OCI-LY7 (cell line): ENCODE data around the gene ACYP2. TPM values are rescaled to one million over a fixed set of nuclear protein-coding genes. Genes with fewer than 3 reads are reported as not detected.

ENCODE experiments used
- BruUV-seq: library from RNA; stranded (reverse); fragments of 400-500 nt; replicated peaks from 2 replicates; lab custom pipeline; 2021; lab: Mats Ljungman, UMichigan
- CTCF ChIA-PET: fragments of 300-600 bp; sonication (Branson Sonifier 250); formaldehyde crosslinking; loops from one replicate; lab custom pipeline; 2022; ENCODE audit warnings: antibody characterized with exemption; ENCODE audit not compliant: unreplicated experiment; lab: Charles Lee
- POLR2A ChIA-PET: fragments of 300-600 bp; sonication (Branson Sonifier 250); formaldehyde crosslinking; loops from one replicate; lab custom pipeline; 2022; ENCODE audit warnings: antibody characterized with exemption; lab: Charles Lee
- DNase-seq: peaks from one replicate; pipeline ENCODE4 v3.0.0-alpha.2; 2015; ENCODE audit warnings: low spot score
- H2AFZ ChIP-seq: fragments of 200-600 bp; sonication (generic), shearing (Covaris generic); 2 replicates; pipeline ENCODE4 v1.6.1; 2014; ENCODE audit warnings: mild to moderate bottlenecking, antibody characterized with exemption, low read length, moderate library complexity
- H3K27ac ChIP-seq: fragments of 200-600 bp; sonication (generic); 2 replicates; pipeline ENCODE4 v1.5.1; 2014; ENCODE audit warnings: mixed run types, low read depth, mild to moderate bottlenecking, moderate library complexity, low read length, inconsistent platforms; ENCODE audit not compliant: poor library complexity, severe bottlenecking
- H3K36me3 ChIP-seq: fragments of 200-600 bp; sonication (generic); 2 replicates; pipeline ENCODE4 v1.6.1; 2014; ENCODE audit warnings: mild to moderate bottlenecking, antibody characterized with exemption, low read length, moderate library complexity, mixed read lengths; ENCODE audit not compliant: insufficient read depth
- H3K4me1 ChIP-seq: fragments of 200-600 bp; sonication (generic); 2 replicates; pipeline ENCODE4 v1.5.1; 2014; ENCODE audit warnings: mild to moderate bottlenecking, low read length; ENCODE audit not compliant: insufficient read depth, poor library complexity, severe bottlenecking
- H3K4me2 ChIP-seq: fragments of 200-600 bp; sonication (generic); 2 replicates; pipeline ENCODE4 v1.6.1; 2014; ENCODE audit warnings: mild to moderate bottlenecking, low read length
- H3K4me3 ChIP-seq: fragments of 200-600 bp; sonication (generic); 2 replicates; pipeline ENCODE4 v1.5.1; 2014; ENCODE audit warnings: mild to moderate bottlenecking, low read depth, low read length; ENCODE audit not compliant: poor library complexity, severe bottlenecking
- H3K79me2 ChIP-seq: fragments of 200-600 bp; sonication (generic); 2 replicates; pipeline ENCODE4 v1.6.1; 2016; ENCODE audit warnings: low read depth, mild to moderate bottlenecking, low read length, moderate library complexity, mixed read lengths; ENCODE audit not compliant: insufficient read depth
- H3K9me2 ChIP-seq: fragments of 200-600 bp; sonication (generic); 2 replicates; pipeline ENCODE4 v1.6.1; 2016; ENCODE audit warnings: mild to moderate bottlenecking, low read length, mixed read lengths; ENCODE audit not compliant: insufficient read depth
- H3K9me3 ChIP-seq: fragments of 200-600 bp; sonication (generic); 2 replicates; pipeline ENCODE4 v1.6.1; 2014; ENCODE audit warnings: mild to moderate bottlenecking, mixed run types, low read length, mixed read lengths
- H4K20me1 ChIP-seq: fragments of 200-600 bp; sonication (generic); 2 replicates; pipeline ENCODE4 v1.6.1; 2014; ENCODE audit warnings: mild to moderate bottlenecking, antibody characterized with exemption, low read length, moderate library complexity, mixed read lengths; ENCODE audit not compliant: insufficient read depth
- EZH2phosphoT487 ChIP-seq: fragments of 200-600 bp; sonication (generic); IDR thresholded peaks from 2 replicates; pipeline ENCODE4 v1.6.1; 2018; ENCODE audit warnings: low read depth, borderline replicate concordance, mild to moderate bottlenecking, mixed run types, antibody characterized with exemption, low read length, moderate library complexity, mixed read lengths
- intact Hi-C: fragments of 100-400 bp; cut with micrococcal nuclease; formaldehyde crosslinking; loops from one replicate; pipeline ENCODE4 v1.10.0; 2022; ENCODE audit not compliant: unreplicated experiment
- total RNA-seq, 2 experiments: library from RNA; depleted of rRNA in 1 of 2; stranded (reverse); fragments of >200 nt in 1 of 2; shearing (Covaris generic) in 1 of 2; gene quantifications; 2 replicates each; pipeline ENCODE4 v1.2.3, GENCODE V29; 2014 to 2022
- TF ChIP-seq, protein P1 (sequence below): fragments of 200-600 bp; sonication (generic); conservative IDR thresholded peaks from 2 replicates; pipeline ENCODE4 v1.5.1; 2014; ENCODE audit warnings: mild to moderate bottlenecking, antibody characterized with exemption, low read length, moderate library complexity, mixed read lengths

Gene ACYP2
- total RNA-seq, 2 experiments from 2014 or later, result 18.7 to 20.6 TPM

DNA sequence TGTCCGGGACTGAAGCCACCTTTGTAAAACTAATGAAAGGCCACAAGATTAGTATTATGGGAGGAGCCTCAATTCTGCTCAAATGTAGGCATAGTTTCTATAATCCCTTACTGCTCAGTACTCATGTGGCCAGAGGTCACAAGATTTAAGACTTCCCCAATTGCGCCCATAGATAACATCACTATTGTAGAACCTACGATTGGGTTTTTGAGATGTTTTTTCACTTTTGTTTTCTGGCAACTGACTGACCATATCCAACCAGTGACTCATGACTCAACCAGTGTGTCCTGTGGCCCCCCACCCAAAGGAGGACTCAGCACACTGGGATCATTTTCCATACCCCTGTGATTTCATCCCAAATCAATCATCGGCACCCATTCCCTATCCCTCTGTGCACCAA, 155.8 kb downstream of the ACYP2 start:
- H3K4me2 ChIP-seq, result no peak overlapping the region
- H3K9me2 ChIP-seq, result no peaks in the 10 kb centered on the region
- no peak overlapping the region for H3K27ac ChIP-seq
- no peak overlapping the region for H3K4me3 ChIP-seq
- no peak for DNase-seq
- no peaks in the 10 kb centered on the region for H3K9me3 ChIP-seq
- no peaks in the 10 kb centered on the region for H4K20me1 ChIP-seq
- no peak overlapping the region for H2AFZ ChIP-seq
- intact Hi-C loops, result no loop called here
- H3K4me1 ChIP-seq, result peaks cover 14% of the 10 kb centered on the region
- TF ChIP-seq EZH2phosphoT487, result no peak
- TF ChIP-seq, protein P1, sequence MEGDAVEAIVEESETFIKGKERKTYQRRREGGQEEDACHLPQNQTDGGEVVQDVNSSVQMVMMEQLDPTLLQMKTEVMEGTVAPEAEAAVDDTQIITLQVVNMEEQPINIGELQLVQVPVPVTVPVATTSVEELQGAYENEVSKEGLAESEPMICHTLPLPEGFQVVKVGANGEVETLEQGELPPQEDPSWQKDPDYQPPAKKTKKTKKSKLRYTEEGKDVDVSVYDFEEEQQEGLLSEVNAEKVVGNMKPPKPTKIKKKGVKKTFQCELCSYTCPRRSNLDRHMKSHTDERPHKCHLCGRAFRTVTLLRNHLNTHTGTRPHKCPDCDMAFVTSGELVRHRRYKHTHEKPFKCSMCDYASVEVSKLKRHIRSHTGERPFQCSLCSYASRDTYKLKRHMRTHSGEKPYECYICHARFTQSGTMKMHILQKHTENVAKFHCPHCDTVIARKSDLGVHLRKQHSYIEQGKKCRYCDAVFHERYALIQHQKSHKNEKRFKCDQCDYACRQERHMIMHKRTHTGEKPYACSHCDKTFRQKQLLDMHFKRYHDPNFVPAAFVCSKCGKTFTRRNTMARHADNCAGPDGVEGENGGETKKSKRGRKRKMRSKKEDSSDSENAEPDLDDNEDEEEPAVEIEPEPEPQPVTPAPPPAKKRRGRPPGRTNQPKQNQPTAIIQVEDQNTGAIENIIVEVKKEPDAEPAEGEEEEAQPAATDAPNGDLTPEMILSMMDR, result no peak
- CTCF ChIA-PET, result no interaction called here
- no peaks in the 10 kb centered on the region for H3K79me2 ChIP-seq
- H3K36me3 ChIP-seq, result no peaks in the 10 kb centered on the region
- POLR2A ChIA-PET, result interaction anchor here (0.6 kb wide), 1 partner anchor 311 kb away, joined by 3 read pairs; no protein-coding TSS in a partner anchor
- no TSS peak for BruUV-seq

DNA sequence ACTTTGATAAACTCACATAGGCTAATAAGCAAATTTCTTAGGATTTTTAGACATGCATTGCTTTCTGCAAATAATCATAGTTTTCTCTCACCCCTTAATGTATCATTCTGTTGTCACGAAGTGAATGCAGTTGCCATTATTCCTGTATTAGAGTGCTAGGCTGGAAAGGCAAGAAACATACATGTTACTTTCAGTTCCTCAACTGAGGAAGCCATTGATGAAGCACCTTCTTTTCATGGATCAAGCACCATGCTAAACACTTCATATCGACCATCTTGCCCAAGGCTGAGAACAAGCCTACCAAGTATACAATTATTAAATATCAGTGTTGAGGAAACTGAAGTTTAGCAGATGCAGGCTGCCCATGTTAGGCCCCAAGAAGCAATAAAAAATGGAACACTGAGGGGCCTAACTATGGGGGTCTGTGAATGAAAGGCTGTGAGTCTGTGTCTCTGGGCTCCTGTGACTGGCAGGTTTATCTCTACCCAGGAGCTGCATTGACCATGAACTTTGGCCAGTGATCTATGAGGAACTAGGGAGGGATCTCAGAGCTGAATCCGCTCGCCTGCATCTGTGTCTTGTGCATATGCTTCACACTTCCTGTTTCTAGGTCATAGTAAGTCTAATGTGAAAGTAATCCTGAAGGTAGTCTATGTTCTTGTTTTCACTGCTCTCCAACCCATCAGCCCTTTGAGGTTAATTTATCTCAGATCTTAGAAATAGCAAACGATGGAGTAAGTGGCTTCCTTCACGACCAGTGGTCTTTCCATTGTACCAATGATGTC, 156.6 kb downstream of the ACYP2 start:
- H4K20me1 ChIP-seq, result no peaks in the 10 kb centered on the region
- no peaks in the 10 kb centered on the region for H3K9me3 ChIP-seq
- H3K9me2 ChIP-seq, result no peaks in the 10 kb centered on the region
- peak; percentile 32 for DNase-seq
- no peak overlapping the region for H3K4me3 ChIP-seq
- TF ChIP-seq, protein P1, result no peak
- no peak for TF ChIP-seq EZH2phosphoT487
- no peak overlapping the region for H3K4me2 ChIP-seq
- no peaks in the 10 kb centered on the region for H3K79me2 ChIP-seq
- H2AFZ ChIP-seq, result no peak overlapping the region
- POLR2A ChIA-PET, result no interaction called here
- H3K36me3 ChIP-seq, result no peaks in the 10 kb centered on the region
- intact Hi-C loops, result no loop called here
- no peak overlapping the region for H3K27ac ChIP-seq
- CTCF ChIA-PET, result no interaction called here
- H3K4me1 ChIP-seq, result peaks cover 14% of the 10 kb centered on the region
- no TSS peak for BruUV-seq

DNA sequence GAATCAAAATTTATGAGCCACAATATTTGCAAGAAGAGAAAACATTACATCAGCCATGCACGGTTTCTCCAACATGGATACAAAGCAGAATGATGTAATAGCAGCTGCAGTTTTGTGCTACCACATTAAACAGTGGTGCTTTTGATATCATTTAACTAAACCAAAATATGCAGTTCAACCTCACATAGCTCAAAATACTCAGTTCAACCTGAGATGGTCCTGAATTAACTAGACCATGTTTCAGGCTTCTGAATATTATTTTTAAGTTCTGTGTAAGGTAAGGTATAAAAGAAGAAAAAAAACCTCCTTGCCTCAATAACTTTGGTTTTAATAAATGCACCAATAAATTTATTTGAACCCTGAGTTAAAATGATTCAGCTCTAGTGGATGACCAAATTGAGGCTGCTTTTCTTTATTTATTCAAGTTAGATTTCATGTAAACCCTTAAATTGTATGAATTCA, 159.4 kb downstream of the ACYP2 start:
- H3K9me2 ChIP-seq, result no peaks in the 10 kb centered on the region
- CTCF ChIA-PET, result no interaction called here
- no peak overlapping the region for H3K27ac ChIP-seq
- intact Hi-C loops, result no loop called here
- POLR2A ChIA-PET, result interaction anchor here (1.0 to 1.7 kb wide), 2 partner anchors 9 to 112 kb away, joined by 3 to 5 read pairs; no protein-coding TSS in a partner anchor
- peak; percentile 33 for DNase-seq
- no peaks in the 10 kb centered on the region for H3K36me3 ChIP-seq
- no peaks in the 10 kb centered on the region for H3K79me2 ChIP-seq
- TF ChIP-seq, protein P1, result no peak
- no peak for TF ChIP-seq EZH2phosphoT487
- H3K9me3 ChIP-seq, result no peaks in the 10 kb centered on the region
- no peaks in the 10 kb centered on the region for H4K20me1 ChIP-seq
- no peak overlapping the region for H3K4me3 ChIP-seq
- no peak overlapping the region for H2AFZ ChIP-seq
- H3K4me2 ChIP-seq, result no peak overlapping the region
- H3K4me1 ChIP-seq, result peaks cover 14% of the 10 kb centered on the region
- BruUV-seq, result no TSS peak
